22Rv1 (cell line): ENCODE results near the gene BARX1.
"Not testable (repeated sequence)": the region's sequence is repeated elsewhere in the genome, so short reads cannot be mapped to it uniquely, and the experiment has no call there.

Experiments
- H3K27ac ChIP-seq: fragments of 450-650 bp; 2 replicates; pipeline ENCODE4 v1.5.1; 2017
- CTCF ChIP-seq: fragments of 450-650 bp; IDR thresholded peaks from 2 replicates; pipeline ENCODE4 v1.5.1; 2017; ENCODE audit warnings: mild to moderate bottlenecking
- ZFX ChIP-seq: fragments of 450-650 bp; IDR thresholded peaks from 2 replicates; pipeline ENCODE4 v1.6.1; 2017; ENCODE audit warnings: antibody characterized with exemption, borderline replicate concordance

Gene BARX1

GRCh38 chr9:93976081-93976480 lies 20.9 kb upstream of the BARX1 start:
- no peak overlapping the region for H3K27ac ChIP-seq
- no peak for TF ChIP-seq ZFX
- TF ChIP-seq CTCF, result no peak

GRCh38 chr9:93975262-93975661 lies 20.1 kb upstream of the BARX1 start:
- TF ChIP-seq ZFX, result no peak
- no peak for TF ChIP-seq CTCF
- no peak overlapping the region for H3K27ac ChIP-seq

GRCh38 chr9:93974151-93974550 lies 19.0 kb upstream of the BARX1 start:
- no peak overlapping the region for H3K27ac ChIP-seq
- TF ChIP-seq CTCF (no peak), ZFX (no peak)

- not testable (repeated sequence) for H3K27ac ChIP-seq
These were observed 17.5 kb upstream of the BARX1 start for GRCh38 chr9:93972655-93973054.

- no peak overlapping the region for H3K27ac ChIP-seq
- TF ChIP-seq ZFX (no peak), CTCF (no peak)
These were observed 14.1 kb upstream of the BARX1 start for GRCh38 chr9:93969328-93969661.

GRCh38 chr9:93968451-93969327 lies 13.5 kb upstream of the BARX1 start:
- H3K27ac ChIP-seq, result no peak overlapping the region
- TF ChIP-seq ZFX (no peak), CTCF (no peak)

GRCh38 chr9:93967020-93967803 lies 12.1 kb upstream of the BARX1 start:
- H3K27ac ChIP-seq, result no peak overlapping the region
- TF ChIP-seq ZFX (no peak), CTCF (no peak)
